Measurements from ENCODE around the gene AKAP13. TPM values are rescaled to one million over a fixed set of nuclear protein-coding genes. Genes with fewer than 3 reads are reported as not detected.

AKAP13 gene
- total RNA-seq, 1 experiment from 2014 or later = 47.3 TPM

GRCh38 chr15:85760531-85761371, 380.3 kb downstream of the AKAP13 start:
- H3K27me3 Mint-ChIP-seq (ENCODE audit: low read depth) = no peaks in the 10 kb centered on the region
- no peak overlapping the region for H2AK5ac ChIP-seq (ENCODE audit: insufficient read length, low read length)
- no peak overlapping the region for H3K14ac ChIP-seq (ENCODE audit: insufficient read depth, low read length)
- no peak overlapping the region for H3K23ac ChIP-seq (ENCODE audit: insufficient read length, low read depth, low read length)
- no peak overlapping the region for H4K5ac ChIP-seq (ENCODE audit: insufficient read length, low read depth, low read length)
- H2BK15ac ChIP-seq (ENCODE audit: low read depth, low read length) = no peak overlapping the region
- DNase-seq = no peak
- H2BK12ac ChIP-seq (ENCODE audit: insufficient read length, low read depth, low read length) = no peak overlapping the region
- no peaks in the 10 kb centered on the region for H3K9me3 Mint-ChIP-seq
- no peaks in the 10 kb centered on the region for H3K27me3 ChIP-seq (ENCODE audit: insufficient read depth, low read length)
- H4K8ac ChIP-seq (replicated peaks; ENCODE audit: insufficient read length, low read depth, low read length) = no peak overlapping the region
- no peak overlapping the region for H3K56ac ChIP-seq (ENCODE audit: insufficient read length, low read depth, low read length)
- no peaks in the 10 kb centered on the region for H3K79me1 ChIP-seq (ENCODE audit: insufficient read depth, low read depth, low read length, poor library complexity, severe bottlenecking)
- no peak overlapping the region for H3K18ac ChIP-seq (ENCODE audit: insufficient read length, low read depth, low read length)
- no peak overlapping the region for H2AFZ ChIP-seq (ENCODE audit: low read length)
- no CpG with 5 or more reads among the region's 28 CpGs for WGBS (ENCODE audit: extremely low coverage, insufficient read length, low lambda C conversion rate)
- H3K4me2 ChIP-seq (ENCODE audit: insufficient read depth, insufficient read length, low read length) = no peak overlapping the region
- no peaks in the 10 kb centered on the region for H3K9me3 ChIP-seq (ENCODE audit: control insufficient read depth, low read depth, low read length)
- TF ChIP-seq, protein P1, sequence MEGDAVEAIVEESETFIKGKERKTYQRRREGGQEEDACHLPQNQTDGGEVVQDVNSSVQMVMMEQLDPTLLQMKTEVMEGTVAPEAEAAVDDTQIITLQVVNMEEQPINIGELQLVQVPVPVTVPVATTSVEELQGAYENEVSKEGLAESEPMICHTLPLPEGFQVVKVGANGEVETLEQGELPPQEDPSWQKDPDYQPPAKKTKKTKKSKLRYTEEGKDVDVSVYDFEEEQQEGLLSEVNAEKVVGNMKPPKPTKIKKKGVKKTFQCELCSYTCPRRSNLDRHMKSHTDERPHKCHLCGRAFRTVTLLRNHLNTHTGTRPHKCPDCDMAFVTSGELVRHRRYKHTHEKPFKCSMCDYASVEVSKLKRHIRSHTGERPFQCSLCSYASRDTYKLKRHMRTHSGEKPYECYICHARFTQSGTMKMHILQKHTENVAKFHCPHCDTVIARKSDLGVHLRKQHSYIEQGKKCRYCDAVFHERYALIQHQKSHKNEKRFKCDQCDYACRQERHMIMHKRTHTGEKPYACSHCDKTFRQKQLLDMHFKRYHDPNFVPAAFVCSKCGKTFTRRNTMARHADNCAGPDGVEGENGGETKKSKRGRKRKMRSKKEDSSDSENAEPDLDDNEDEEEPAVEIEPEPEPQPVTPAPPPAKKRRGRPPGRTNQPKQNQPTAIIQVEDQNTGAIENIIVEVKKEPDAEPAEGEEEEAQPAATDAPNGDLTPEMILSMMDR (conservative IDR thresholded peaks at IDR 0.05) = 0 out of 3 replicates have a peak, but pooled peaks have one; percentile 20
- no peaks in the 10 kb centered on the region for H3K23me2 ChIP-seq (ENCODE audit: insufficient read length, low read depth, low read length, poor library complexity, severe bottlenecking)
- H2BK120ac ChIP-seq (ENCODE audit: low read depth, low read length, poor library complexity, severe bottlenecking) = no peak overlapping the region
- H3K4me3 Mint-ChIP-seq = no peak overlapping the region
- peak overlapping the region in 2 of 3 experiments; percentile 49 to 84; a peak in 2 of 7 replicates for H3K27ac Mint-ChIP-seq
- peaks cover 11 to 37% (median 18%) of the 10 kb centered on the region in 3 experiments; a peak in 6 of 7 replicates for H3K36me3 Mint-ChIP-seq (ENCODE audit: insufficient read depth in 1 of 3, low read depth in 3 of 3)
- no peak overlapping the region for H3T11ph ChIP-seq (ENCODE audit: low read length)
- no peak overlapping the region for H2BK5ac ChIP-seq (ENCODE audit: insufficient read length, low read length)
- no peak overlapping the region for H2BK20ac ChIP-seq (ENCODE audit: low read depth, low read length, poor library complexity, severe bottlenecking)
- no peak overlapping the region for H3K9ac ChIP-seq (ENCODE audit: extremely low read depth, insufficient read length, low read length)
- no peak overlapping the region for H3K27ac ChIP-seq (ENCODE audit: insufficient read length, low read depth, low read length)
- H4K91ac ChIP-seq (ENCODE audit: insufficient read length, low read depth, low read length) = no peak overlapping the region
- H4K20me1 ChIP-seq (ENCODE audit: control insufficient read depth, insufficient read depth, insufficient read length) = no peaks in the 10 kb centered on the region
- no peak overlapping the region for H3K4ac ChIP-seq (ENCODE audit: low read depth, low read length)
- H3K79me2 ChIP-seq (ENCODE audit: insufficient read depth, low read length) = no peaks in the 10 kb centered on the region; the same call in 1 of the 2 replicates
- no peaks in the 10 kb centered on the region for H3K4me1 ChIP-seq (ENCODE audit: insufficient read depth, low read length)
- peaks cover 6 to 19% of the 10 kb centered on the region in 2 experiments for H3K4me1 Mint-ChIP-seq
